KOPT-K1 (cell line): Measurements from ENCODE around the gene NDUFS1.
"Not testable (repeated sequence)": the region's sequence is repeated elsewhere in the genome, so short reads cannot be mapped to it uniquely, and the experiment has no call there.

Source experiments
- H3K27ac ChIP-seq: fragments of 200-600 bp; sonication (generic); 2 replicates; pipeline ENCODE4 v1.5.1; 2016; ENCODE audit warnings: antibody characterized with exemption, mild to moderate bottlenecking, low read depth, low read length; ENCODE audit not compliant: poor library complexity, severe bottlenecking
- H3K36me3 ChIP-seq: fragments of 200-600 bp; sonication (generic); 2 replicates; pipeline ENCODE4 v1.5.1; 2017; ENCODE audit warnings: antibody characterized with exemption, mild to moderate bottlenecking, low read length, moderate library complexity; ENCODE audit not compliant: insufficient read depth
- H3K9me3 ChIP-seq: fragments of 200-600 bp; sonication (generic); 2 replicates; pipeline ENCODE4 v1.5.1; 2017; ENCODE audit warnings: antibody characterized with exemption, low read length, mild to moderate bottlenecking; ENCODE audit not compliant: insufficient read depth, poor library complexity, severe bottlenecking

Gene NDUFS1

GRCh38 chr2:206096876-206097275 is 62.4 kb downstream of the NDUFS1 start:
- H3K27ac ChIP-seq = no peak overlapping the region
- H3K9me3 ChIP-seq = no peaks in the 10 kb centered on the region
- H3K36me3 ChIP-seq = no peaks in the 10 kb centered on the region

DNA sequence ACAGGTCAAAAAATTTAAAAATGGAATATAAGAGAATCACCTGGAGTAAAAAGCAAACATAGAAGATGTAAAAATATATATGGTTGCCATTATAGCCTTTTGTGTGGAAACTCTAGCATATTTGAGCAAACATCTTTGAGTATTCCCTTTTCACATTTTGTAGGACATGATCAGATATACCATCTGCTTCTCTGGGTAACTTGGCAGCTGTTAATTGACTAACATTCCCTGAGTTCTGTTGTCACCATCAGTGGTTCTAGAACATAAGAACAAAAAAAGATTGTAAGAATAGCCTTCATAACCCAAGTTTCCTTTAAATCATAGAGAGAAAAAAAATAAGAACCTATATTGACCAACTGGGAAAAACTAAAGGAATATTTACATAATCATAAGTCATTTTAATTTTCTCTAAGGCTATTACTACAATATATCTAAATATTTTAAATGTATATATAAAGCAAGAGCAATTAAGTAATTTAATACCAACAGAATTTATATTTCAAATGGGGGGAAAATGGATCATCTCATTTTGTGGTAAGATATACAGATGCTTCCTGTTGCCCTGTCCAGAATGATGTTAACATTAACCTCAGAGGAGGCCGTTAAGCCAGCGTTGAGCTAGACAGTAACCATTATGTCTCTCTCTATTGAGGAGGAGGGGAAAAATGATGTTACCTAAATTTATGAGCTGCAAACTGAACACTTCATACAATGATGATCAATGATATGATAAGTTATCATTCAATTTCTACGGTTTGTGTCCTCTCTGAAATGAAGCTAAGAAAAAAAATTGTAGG is 63.5 kb downstream of the NDUFS1 start:
- Histone ChIP-seq H3K27ac (no peak overlapping the region), H3K9me3 (no peaks in the 10 kb centered on the region), H3K36me3 (no peaks in the 10 kb centered on the region)

DNA sequence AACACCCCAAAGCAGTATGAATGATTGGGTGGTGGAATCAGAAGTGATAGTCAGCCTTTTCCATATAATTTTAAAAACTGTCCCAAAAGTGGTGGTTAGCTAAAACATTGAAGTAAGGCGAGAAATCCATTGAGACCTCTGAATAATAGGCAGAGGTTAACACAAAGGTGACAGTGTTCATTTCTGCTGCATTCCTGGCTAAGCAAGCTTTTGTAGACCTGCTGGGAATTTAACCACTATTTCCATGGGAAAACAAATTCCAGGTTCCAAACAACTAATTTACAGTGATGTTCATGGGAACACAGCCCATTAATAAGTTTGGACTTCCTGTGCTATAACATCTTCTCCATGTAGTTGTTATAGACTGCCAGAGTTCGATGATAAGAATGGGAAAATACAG is 66.9 kb downstream of the NDUFS1 start:
- no peaks in the 10 kb centered on the region for H3K36me3 ChIP-seq
- H3K27ac ChIP-seq = no peak overlapping the region
- H3K9me3 ChIP-seq = no peaks in the 10 kb centered on the region

- Histone ChIP-seq H3K27ac (no peak overlapping the region), H3K9me3 (no peaks in the 10 kb centered on the region), H3K36me3 (no peaks in the 10 kb centered on the region)
These were observed 71.0 kb downstream of the NDUFS1 start for GRCh38 chr2:206088248-206088647.

DNA sequence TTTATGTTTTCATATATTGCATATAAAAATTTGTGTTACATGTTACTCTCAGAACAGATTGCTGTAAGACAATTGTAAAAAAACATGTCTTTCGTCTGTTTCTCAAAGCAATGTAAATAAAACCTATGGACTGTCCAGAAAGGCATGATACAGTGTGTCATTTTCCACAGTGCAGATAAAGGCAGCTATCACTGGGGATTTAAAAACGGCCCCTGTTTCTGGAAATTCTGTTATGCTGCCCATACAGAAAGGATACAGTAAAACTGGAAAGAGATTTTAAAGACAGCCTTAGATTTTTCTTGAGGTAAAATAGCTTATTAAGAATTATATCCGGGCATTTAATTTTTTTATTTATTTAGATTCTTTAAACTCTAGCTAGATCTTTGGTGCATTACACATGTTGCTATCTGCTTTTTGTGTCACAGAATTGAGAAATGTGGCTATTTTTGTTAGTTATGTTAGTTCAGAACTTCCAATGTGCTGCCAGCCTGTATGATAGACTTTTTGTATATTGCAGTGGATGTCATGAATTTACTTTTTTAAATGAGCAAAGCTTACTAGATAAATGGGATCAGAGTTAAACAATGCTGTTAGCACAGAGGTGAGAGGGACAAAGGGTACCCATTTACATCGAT is 72.4 kb downstream of the NDUFS1 start:
- peak overlapping the region; percentile 95 for H3K27ac ChIP-seq
- H3K9me3 ChIP-seq = no peaks in the 10 kb centered on the region
- H3K36me3 ChIP-seq = no peaks in the 10 kb centered on the region

DNA sequence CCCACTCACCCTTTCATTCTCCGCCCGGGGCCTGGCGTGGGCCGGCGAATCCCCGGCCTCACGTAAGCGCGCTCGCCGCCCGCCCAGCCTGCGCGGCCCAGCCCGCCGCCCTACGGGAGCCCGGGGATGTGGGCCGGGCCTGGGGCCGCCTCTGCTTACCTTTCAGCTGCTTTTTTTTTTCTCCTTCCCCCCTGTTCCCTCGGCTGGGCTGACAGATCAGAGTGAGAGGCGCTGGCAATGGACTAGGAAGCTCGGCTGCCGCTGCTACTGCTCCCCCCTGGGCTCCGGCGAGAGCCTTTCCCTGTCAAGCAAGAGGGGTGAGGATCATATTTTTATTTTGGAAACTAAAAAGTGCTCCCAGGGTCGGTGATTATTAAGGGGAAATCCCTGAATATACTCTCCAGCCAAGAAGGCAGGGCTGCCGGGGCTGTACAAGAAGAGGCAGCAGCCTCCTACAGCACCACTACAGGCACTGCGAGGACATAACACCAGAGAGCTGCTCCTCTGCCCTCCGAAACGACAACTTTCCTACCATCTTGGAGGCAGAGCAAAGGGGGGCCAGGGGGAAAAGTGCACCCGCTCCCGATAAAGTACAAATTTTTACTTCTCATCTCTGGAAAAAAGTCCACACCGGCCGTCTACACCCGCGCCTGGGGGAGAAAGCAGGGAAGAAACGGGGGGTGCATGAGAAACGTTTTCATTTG is 73.3 kb downstream of the NDUFS1 start, which contains the start of gene INO80D:
Gene INO80D (minus strand): TSS at position 433 of the 704 bp plus-strand sequence. CDS start 23,158 bp downstream, outside the sequence.
- H3K36me3 ChIP-seq = no peaks in the 10 kb centered on the region
- peak within 1 kb of the TSS; percentile 95 for H3K27ac ChIP-seq
- H3K9me3 ChIP-seq = no peaks in the 10 kb centered on the region

- Histone ChIP-seq H3K27ac (peak overlapping the region; percentile 95), H3K9me3 (no peaks in the 10 kb centered on the region)
These were observed 74.1 kb downstream of the NDUFS1 start for GRCh38 chr2:206084870-206085741.

DNA sequence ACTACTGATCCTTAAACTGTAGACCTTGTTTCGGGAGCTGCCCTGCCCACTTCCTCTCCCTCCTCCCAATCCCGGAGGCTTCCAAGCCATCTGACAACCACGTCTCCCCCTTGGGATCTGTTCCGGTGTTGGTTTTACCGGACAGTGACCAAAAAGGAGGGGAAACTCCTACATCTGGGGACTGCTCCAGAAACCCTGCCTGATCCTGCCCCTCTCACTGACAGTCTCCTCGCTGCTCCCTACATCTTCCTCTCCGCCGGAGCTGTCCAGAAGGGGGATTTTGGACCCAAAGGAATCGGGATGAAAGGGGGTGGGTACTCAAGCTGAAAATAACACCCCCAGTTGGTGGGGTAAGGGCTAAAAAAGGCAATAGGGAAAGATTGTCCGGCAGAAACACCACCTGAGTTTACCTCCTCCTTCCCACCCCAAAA is 74.8 kb downstream of the NDUFS1 start:
- Histone ChIP-seq H3K27ac (peak overlapping the region; percentile 95), H3K9me3 (no peaks in the 10 kb centered on the region), H3K36me3 (no peaks in the 10 kb centered on the region)

More at GRCh38 chr2:206084870-206085741, 74.1 kb downstream of the NDUFS1 start:
- H3K36me3 ChIP-seq = no peaks in the 10 kb centered on the region

DNA sequence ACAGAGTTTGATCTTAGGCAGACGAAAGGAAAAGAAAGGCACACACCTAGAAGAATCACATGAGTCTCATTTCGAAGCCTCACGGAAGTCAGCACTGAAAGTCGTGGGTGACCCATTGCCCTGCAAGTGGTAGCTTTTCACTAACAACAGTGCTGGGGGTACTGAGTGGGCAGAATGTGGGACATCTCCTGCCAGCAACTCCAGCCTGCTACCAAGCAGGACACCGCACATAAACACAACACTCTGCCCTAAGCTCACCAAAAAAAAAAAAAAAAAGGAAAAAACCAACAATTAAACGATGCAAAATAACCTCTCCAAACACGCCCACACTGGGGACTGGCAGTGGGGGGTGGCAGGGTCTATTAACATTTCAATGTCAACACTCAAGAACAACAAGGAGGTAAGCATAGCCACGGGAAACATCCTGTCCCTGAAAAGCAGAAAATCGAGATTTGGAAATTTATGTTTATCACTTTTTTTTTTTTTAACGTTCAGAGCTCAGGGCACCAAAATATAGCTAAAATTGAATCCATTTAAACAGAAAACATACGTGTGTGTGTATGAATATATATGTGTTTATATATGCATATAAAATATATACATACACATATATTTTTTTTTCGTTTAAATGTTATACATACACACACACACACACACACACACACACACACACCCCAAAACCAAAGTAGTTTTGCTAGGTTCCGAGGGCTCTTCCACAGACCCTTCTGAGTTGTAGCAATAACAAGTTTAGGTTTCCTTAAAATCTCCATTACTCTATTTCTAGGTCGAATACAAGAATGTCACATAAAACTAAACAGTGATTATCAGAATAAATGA is 75.4 kb downstream of the NDUFS1 start:
- H3K9me3 ChIP-seq = no peaks in the 10 kb centered on the region
- H3K27ac ChIP-seq = peak overlapping the region; percentile 95
- H3K36me3 ChIP-seq = no peaks in the 10 kb centered on the region

DNA sequence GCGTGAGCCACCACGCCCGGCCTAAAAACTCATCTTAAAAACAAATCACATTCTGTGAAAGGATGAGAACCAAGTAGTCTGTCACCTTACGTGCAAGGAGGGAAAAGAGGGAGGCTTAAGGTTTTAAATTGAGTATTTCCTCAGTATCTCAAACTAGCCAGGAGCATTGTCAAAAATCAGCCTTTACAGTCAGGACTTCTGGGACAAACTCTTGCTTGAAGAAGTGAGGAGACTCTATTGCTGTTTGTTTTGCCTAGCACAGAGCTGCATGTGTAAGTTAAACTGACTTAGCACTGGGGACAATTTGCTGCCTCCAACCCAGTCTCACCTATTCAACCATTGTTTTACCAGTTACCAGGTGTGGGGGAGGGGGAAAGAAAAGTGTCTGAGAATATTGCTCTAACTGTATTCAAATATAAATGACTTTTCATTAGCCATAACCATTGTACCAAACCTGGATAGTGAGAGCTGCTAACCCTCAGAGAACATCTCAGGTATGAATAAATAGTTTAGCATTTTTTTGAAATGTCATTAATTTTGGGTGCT is 76.9 kb downstream of the NDUFS1 start:
- Histone ChIP-seq H3K36me3 (no peaks in the 10 kb centered on the region), H3K27ac (no peak overlapping the region)

GRCh38 chr2:206080927-206081326 is 78.3 kb downstream of the NDUFS1 start:
- no peak overlapping the region for H3K27ac ChIP-seq

More for the DNA sequence above, 76.9 kb downstream of the NDUFS1 start:
- no peaks in the 10 kb centered on the region for H3K9me3 ChIP-seq

DNA sequence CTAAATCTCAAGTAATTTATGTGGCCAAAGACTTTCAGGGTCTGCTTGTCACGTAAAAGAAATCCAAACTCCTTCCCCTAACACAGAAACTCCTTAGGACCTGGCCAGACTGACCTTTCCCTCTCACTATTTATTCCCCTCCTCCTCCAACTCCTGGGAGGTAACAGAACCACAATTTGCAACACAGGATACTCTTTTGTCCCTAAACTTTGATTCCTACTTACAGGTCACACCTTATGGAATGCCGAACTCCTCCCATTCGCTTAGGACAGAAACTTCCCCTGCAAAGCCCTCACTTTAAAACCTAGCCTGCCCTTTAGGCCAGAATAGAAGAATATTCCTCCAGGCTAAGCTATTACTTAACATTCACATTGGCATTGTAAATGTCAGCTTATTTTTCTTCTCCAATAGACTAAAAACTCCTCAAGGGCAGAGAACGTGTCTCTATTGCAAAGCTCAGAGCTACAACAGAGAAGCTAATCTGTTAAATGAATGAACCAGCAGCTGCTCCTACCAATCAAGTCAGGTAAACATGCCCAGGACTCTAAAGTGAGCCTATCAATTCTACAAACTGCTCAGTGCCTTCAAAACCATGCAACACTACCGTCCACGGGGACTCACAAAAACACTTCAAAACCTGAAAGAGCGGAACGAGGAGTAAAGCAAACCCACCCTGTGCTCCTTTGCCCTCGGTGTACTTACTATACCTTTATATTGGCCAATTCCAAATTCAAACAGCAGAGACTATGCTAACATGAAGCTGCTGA is 79.4 kb downstream of the NDUFS1 start:
- Histone ChIP-seq H3K36me3 (no peaks in the 10 kb centered on the region), H3K9me3 (no peaks in the 10 kb centered on the region), H3K27ac (no peak overlapping the region)

More at GRCh38 chr2:206080927-206081326, 78.3 kb downstream of the NDUFS1 start:
- Histone ChIP-seq H3K36me3 (no peaks in the 10 kb centered on the region), H3K9me3 (no peaks in the 10 kb centered on the region)

DNA sequence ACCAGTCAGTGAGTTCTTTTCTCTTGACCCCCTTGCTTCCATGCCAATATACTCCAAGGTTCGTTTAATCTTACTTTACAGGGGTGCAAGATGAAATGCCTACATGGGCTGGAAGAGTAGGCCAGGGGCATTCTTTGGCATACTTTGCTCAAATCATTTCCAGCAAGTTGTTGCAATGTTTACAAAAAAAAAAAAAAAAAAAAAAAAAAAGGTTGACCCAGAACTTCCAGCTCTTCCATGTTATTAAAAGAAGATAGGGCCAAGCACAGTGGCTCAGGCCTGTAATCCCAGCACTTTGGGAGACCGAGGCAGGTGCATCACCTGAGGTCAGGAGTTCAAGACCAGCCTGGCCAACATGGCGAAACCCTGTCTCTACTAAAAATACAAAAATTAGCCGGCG is 81.4 kb downstream of the NDUFS1 start:
- not testable (repeated sequence) for H3K9me3 ChIP-seq, H3K27ac ChIP-seq, H3K36me3 ChIP-seq
